Panc1 (cell line): ENCODE measurements around the gene SHMT1. TPM values are rescaled to one million over a fixed set of nuclear protein-coding genes. Genes with fewer than 3 reads are reported as not detected.

Source experiments
- ATAC-seq: fragments of 200-7000 bp; cut with Tn5 transposase; 2 replicates; pipeline ENCODE4 v1.9.1; 2020; ENCODE audit warnings: mild to moderate bottlenecking, moderate library complexity
- BruUV-seq: library from RNA; stranded (reverse); fragments of 400-500 nt; replicated peaks from 2 replicates; lab custom pipeline; 2021; lab: Mats Ljungman, UMichigan
- CTCF ChIA-PET: fragments of 300-600 bp; sonication (Branson Sonifier 250); formaldehyde crosslinking; loops from one replicate; lab custom pipeline; 2022; ENCODE audit warnings: antibody characterized with exemption; lab: Charles Lee
- POLR2A ChIA-PET: fragments of 300-600 bp; sonication (Branson Sonifier 250); formaldehyde crosslinking; loops from one replicate; lab custom pipeline; 2022; ENCODE audit warnings: antibody characterized with exemption; lab: Charles Lee
- DNase-seq: peaks from one replicate; pipeline ENCODE4 v3.0.0-alpha.2; 2010; ENCODE audit warnings: low read depth, low spot score
- H3K27ac ChIP-seq: 2 replicates; pipeline ENCODE4 v1.5.1; 2011; ENCODE audit warnings: mild to moderate bottlenecking, low read length, inconsistent platforms
- H3K27me3 ChIP-seq: fragments of 200-500 bp; sonication (Bioruptor generic); 2 replicates; pipeline ENCODE4 v1.6.0; 2014; ENCODE audit warnings: low read length, inconsistent platforms; ENCODE audit not compliant: control insufficient read depth, insufficient read depth
- H3K36me3 ChIP-seq: fragments of 200-500 bp; sonication (Bioruptor generic); 2 replicates; pipeline ENCODE4 v1.5.1; 2014; ENCODE audit warnings: inconsistent platforms, mild to moderate bottlenecking, low read length, moderate library complexity; ENCODE audit not compliant: control insufficient read depth, insufficient read depth
- H3K4me1 ChIP-seq: 2 replicates; pipeline ENCODE4 v1.5.1; 2011; ENCODE audit warnings: inconsistent platforms, mild to moderate bottlenecking, low read length, moderate library complexity; ENCODE audit not compliant: control insufficient read depth, insufficient read depth
- H3K4me3 ChIP-seq, 2 experiments: 2 replicates each; pipeline ENCODE4 v1.5.1; 2011 to 2012; ENCODE audit warnings: low read depth in 2 of 2, low read length in 2 of 2, mild to moderate bottlenecking in 2 of 2, inconsistent platforms in 1 of 2, moderate library complexity in 1 of 2
- H3K9me3 ChIP-seq: fragments of 200-500 bp; sonication (Bioruptor generic); 2 replicates; pipeline ENCODE4 v1.5.1; 2014; ENCODE audit warnings: low read depth, mild to moderate bottlenecking, inconsistent platforms, low read length, moderate library complexity; ENCODE audit not compliant: control insufficient read depth, insufficient read depth
- CTCF ChIP-seq: fragments of 450-650 bp; IDR thresholded peaks from 2 replicates; pipeline ENCODE4 v1.5.1; 2017; ENCODE audit warnings: mild to moderate bottlenecking
- POLR2AphosphoS5 ChIP-seq: IDR thresholded peaks from 2 replicates; pipeline ENCODE4 v1.6.1; 2012; ENCODE audit warnings: mild to moderate bottlenecking, low read depth, low read length, moderate library complexity
- SIN3A ChIP-seq: IDR thresholded peaks from 2 replicates; pipeline ENCODE4 v1.6.1; 2012; ENCODE audit warnings: low read depth, mild to moderate bottlenecking, low read length, moderate library complexity, borderline replicate concordance; ENCODE audit not compliant: insufficient read depth
- TCF7L2 ChIP-seq: IDR thresholded peaks from 2 replicates; pipeline ENCODE4 v1.6.1; 2011; ENCODE audit warnings: mild to moderate bottlenecking, low read depth, low read length, inconsistent platforms
- in situ Hi-C: cut with HindIII; loops from 2 replicates; pipeline ENCODE4 v1.10.0; 2016; ENCODE audit warnings: low sequenced_read_pairs, low pct_unique_long_range_greater_than_20kb
- intact Hi-C: fragments of 100-400 bp; cut with micrococcal nuclease; formaldehyde crosslinking; loops from one replicate; pipeline ENCODE4 v1.10.0; 2022; ENCODE audit not compliant: unreplicated experiment
- total RNA-seq: library from RNA; stranded (reverse); gene quantifications from one replicate; pipeline ENCODE4 v1.2.1, GENCODE V29; 2021; ENCODE audit not compliant: unreplicated experiment
- TF ChIP-seq, protein P1 (sequence below), 2 experiments: IDR thresholded peaks; 2 replicates each; pipeline ENCODE4 v1.6.1; 2011 to 2012; ENCODE audit warnings: low read depth in 2 of 2, control low read depth in 1 of 2, low read length in 1 of 2, mild to moderate bottlenecking in 1 of 2, moderate library complexity in 1 of 2; ENCODE audit not compliant: insufficient read depth in 1 of 2

The SHMT1 gene
- total RNA-seq, 1 experiment from 2014 or later: 21.7 TPM

GRCh38 chr17:18370761-18371160 lies 7.4 kb upstream of the SHMT1 start:
- ChIA-PET CTCF (no interaction called here), POLR2A (no interaction called here)
- BruUV-seq: no TSS peak
- intact Hi-C loops: no loop called here
- no peaks in the 10 kb centered on the region for H3K9me3 ChIP-seq
- no peaks in the 10 kb centered on the region for H3K4me1 ChIP-seq
- in situ Hi-C loops: no loop called here
- no peaks in the 10 kb centered on the region for H3K36me3 ChIP-seq
- H3K27ac ChIP-seq: no peak overlapping the region
- no peak for DNase-seq
- H3K27me3 ChIP-seq: no peaks in the 10 kb centered on the region
- TF ChIP-seq CTCF: no peak
- no peak for TF ChIP-seq SIN3A
- TF ChIP-seq, protein P1, sequence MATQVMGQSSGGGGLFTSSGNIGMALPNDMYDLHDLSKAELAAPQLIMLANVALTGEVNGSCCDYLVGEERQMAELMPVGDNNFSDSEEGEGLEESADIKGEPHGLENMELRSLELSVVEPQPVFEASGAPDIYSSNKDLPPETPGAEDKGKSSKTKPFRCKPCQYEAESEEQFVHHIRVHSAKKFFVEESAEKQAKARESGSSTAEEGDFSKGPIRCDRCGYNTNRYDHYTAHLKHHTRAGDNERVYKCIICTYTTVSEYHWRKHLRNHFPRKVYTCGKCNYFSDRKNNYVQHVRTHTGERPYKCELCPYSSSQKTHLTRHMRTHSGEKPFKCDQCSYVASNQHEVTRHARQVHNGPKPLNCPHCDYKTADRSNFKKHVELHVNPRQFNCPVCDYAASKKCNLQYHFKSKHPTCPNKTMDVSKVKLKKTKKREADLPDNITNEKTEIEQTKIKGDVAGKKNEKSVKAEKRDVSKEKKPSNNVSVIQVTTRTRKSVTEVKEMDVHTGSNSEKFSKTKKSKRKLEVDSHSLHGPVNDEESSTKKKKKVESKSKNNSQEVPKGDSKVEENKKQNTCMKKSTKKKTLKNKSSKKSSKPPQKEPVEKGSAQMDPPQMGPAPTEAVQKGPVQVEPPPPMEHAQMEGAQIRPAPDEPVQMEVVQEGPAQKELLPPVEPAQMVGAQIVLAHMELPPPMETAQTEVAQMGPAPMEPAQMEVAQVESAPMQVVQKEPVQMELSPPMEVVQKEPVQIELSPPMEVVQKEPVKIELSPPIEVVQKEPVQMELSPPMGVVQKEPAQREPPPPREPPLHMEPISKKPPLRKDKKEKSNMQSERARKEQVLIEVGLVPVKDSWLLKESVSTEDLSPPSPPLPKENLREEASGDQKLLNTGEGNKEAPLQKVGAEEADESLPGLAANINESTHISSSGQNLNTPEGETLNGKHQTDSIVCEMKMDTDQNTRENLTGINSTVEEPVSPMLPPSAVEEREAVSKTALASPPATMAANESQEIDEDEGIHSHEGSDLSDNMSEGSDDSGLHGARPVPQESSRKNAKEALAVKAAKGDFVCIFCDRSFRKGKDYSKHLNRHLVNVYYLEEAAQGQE (IDR thresholded peaks at IDR 0.05; ENCODE audit: insufficient read depth in 1 of 2, low read depth in 2 of 2, low read length in 1 of 2): no peak
- no peak for TF ChIP-seq POLR2AphosphoS5
- TF ChIP-seq TCF7L2: no peak
- ATAC-seq: no peak
- no peak overlapping the region for H3K4me3 ChIP-seq

- Histone ChIP-seq H3K4me1 (no peaks in the 10 kb centered on the region), H3K4me3 (no peak overlapping the region), H3K36me3 (no peaks in the 10 kb centered on the region), H3K27me3 (no peaks in the 10 kb centered on the region), H3K27ac (no peak overlapping the region), H3K9me3 (no peaks in the 10 kb centered on the region)
- no TSS peak for BruUV-seq
- ChIA-PET POLR2A (no interaction called here), CTCF (no interaction called here)
- no peak for DNase-seq
- ATAC-seq: no peak
- intact Hi-C loops (no loop called here), in situ Hi-C loops (no loop called here)
- TF ChIP-seq, protein P1 (IDR thresholded peaks at IDR 0.05; ENCODE audit: insufficient read depth in 1 of 2, low read depth in 2 of 2, low read length in 1 of 2): no peak
- TF ChIP-seq POLR2AphosphoS5 (no peak), CTCF (no peak), SIN3A (no peak), TCF7L2 (no peak)
Observed at GRCh38 chr17:18368946-18369345, 5.6 kb upstream of the SHMT1 start.
